Karpas-422 (cell line): ENCODE results near the gene TCIRG1. TPM values are rescaled to one million over a fixed set of nuclear protein-coding genes. Genes with fewer than 3 reads are reported as not detected.
A peak's percentile ranks its signal among the peaks of the same experiment; 100 is the strongest.

Source experiments
- DNase-seq: peaks from one replicate; pipeline ENCODE4 v3.0.0-alpha.2; 2015
- H2AFZ ChIP-seq: fragments of 200-600 bp; sonication (generic); 2 replicates; pipeline ENCODE4 v1.6.1; 2014; ENCODE audit warnings: antibody characterized with exemption, low read length, mixed read lengths
- H3K27ac ChIP-seq: fragments of 200-600 bp; sonication (generic); 2 replicates; pipeline ENCODE4 v1.5.1; 2014; ENCODE audit warnings: mild to moderate bottlenecking, low read length, moderate library complexity
- H3K27me3 ChIP-seq: fragments of 200-600 bp; sonication (generic); 2 replicates; pipeline ENCODE4 v1.6.1; 2014; ENCODE audit warnings: low read length, mixed read lengths
- H3K36me3 ChIP-seq: fragments of 200-600 bp; sonication (generic); 2 replicates; pipeline ENCODE4 v1.6.1; 2014; ENCODE audit warnings: low read length, mixed read lengths; ENCODE audit not compliant: insufficient read depth
- H3K4me1 ChIP-seq: fragments of 200-600 bp; sonication (generic); 2 replicates; pipeline ENCODE4 v1.6.1; 2014; ENCODE audit warnings: mild to moderate bottlenecking, low read length, mixed read lengths
- H3K4me2 ChIP-seq: fragments of 200-600 bp; sonication (generic); 2 replicates; pipeline ENCODE4 v1.6.1; 2014; ENCODE audit warnings: low read length, low read depth, mild to moderate bottlenecking; ENCODE audit not compliant: poor library complexity, severe bottlenecking
- H3K4me3 ChIP-seq: fragments of 200-600 bp; sonication (generic); 2 replicates; pipeline ENCODE4 v1.5.1; 2014; ENCODE audit warnings: mild to moderate bottlenecking, antibody characterized with exemption, low read length, mixed read lengths
- H3K79me2 ChIP-seq: fragments of 200-600 bp; sonication (generic); 2 replicates; pipeline ENCODE4 v1.6.1; 2014; ENCODE audit warnings: mild to moderate bottlenecking, low read length, mixed read lengths
- H3K9ac ChIP-seq: fragments of 200-600 bp; sonication (generic); 2 replicates; pipeline ENCODE4 v1.6.0; 2014; ENCODE audit warnings: low read length
- H3K9me2 ChIP-seq: fragments of 200-600 bp; sonication (generic), shearing (Covaris generic); replicated peaks from 2 replicates; pipeline ENCODE4 v1.6.0; 2014; ENCODE audit warnings: mild to moderate bottlenecking, low read length, moderate library complexity; ENCODE audit not compliant: insufficient read depth
- H3K9me3 ChIP-seq: fragments of 300-700, 200-600 bp; sonication (generic); 2 replicates; pipeline ENCODE4 v1.6.1; 2014; ENCODE audit warnings: low read length, mixed read lengths
- H4K20me1 ChIP-seq: fragments of 200-600 bp; sonication (generic); 2 replicates; pipeline ENCODE4 v1.6.1; 2014; ENCODE audit warnings: mild to moderate bottlenecking, antibody characterized with exemption, low read length, low read depth; ENCODE audit not compliant: insufficient read depth
- small RNA-seq: library from RNA; depleted of rRNA; stranded (forward); fragments of <200 nt; gene quantifications from one replicate; pipeline ENCODE3, GENCODE V24; 2014
- total RNA-seq: library from RNA; depleted of rRNA; stranded (reverse); fragments of >200 nt; shearing (Covaris generic); gene quantifications from 2 replicates; pipeline ENCODE4 v1.2.3, GENCODE V29; 2014; ENCODE audit warnings: low replicate concordance; rRNA removed

Gene TCIRG1
- total RNA-seq, 1 experiment from 2014 or later, result 47.7 TPM

DNA sequence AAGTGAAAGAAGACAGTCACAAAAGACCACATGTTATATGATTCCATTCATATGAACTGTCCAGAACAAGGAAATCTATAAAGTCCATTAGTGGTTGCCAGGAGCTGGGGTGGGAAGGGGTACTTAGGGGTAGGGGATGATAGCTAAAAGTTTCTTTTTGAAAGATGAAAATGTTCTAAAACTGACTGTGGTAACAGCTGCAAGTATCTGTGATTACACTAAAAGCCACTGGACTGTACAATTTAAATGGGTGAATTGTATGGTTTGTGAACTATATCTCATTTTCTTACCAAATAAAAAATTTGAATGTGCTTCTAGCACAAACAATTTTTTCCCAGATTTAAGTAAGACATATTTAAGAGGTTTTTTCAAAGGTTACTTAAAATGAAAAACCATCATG lies 60.2 kb downstream of the TCIRG1 start:
- H2AFZ ChIP-seq, result no peak overlapping the region
- H3K4me1 ChIP-seq, result peaks cover 24% of the 10 kb centered on the region
- no peaks in the 10 kb centered on the region for H4K20me1 ChIP-seq
- no peak overlapping the region for H3K9ac ChIP-seq
- no peak overlapping the region for H3K4me3 ChIP-seq
- peak overlapping the region; percentile 34 for H3K4me2 ChIP-seq
- H3K9me2 ChIP-seq, result no peaks in the 10 kb centered on the region
- peaks cover 4% of the 10 kb centered on the region; the same call in 1 of the 2 replicates for H3K36me3 ChIP-seq
- peak overlapping the region; percentile 67 for H3K27ac ChIP-seq
- H3K79me2 ChIP-seq, result peaks cover 86% of the 10 kb centered on the region
- no peaks in the 10 kb centered on the region for H3K9me3 ChIP-seq
- no peaks in the 10 kb centered on the region for H3K27me3 ChIP-seq
- no peak for DNase-seq

DNA sequence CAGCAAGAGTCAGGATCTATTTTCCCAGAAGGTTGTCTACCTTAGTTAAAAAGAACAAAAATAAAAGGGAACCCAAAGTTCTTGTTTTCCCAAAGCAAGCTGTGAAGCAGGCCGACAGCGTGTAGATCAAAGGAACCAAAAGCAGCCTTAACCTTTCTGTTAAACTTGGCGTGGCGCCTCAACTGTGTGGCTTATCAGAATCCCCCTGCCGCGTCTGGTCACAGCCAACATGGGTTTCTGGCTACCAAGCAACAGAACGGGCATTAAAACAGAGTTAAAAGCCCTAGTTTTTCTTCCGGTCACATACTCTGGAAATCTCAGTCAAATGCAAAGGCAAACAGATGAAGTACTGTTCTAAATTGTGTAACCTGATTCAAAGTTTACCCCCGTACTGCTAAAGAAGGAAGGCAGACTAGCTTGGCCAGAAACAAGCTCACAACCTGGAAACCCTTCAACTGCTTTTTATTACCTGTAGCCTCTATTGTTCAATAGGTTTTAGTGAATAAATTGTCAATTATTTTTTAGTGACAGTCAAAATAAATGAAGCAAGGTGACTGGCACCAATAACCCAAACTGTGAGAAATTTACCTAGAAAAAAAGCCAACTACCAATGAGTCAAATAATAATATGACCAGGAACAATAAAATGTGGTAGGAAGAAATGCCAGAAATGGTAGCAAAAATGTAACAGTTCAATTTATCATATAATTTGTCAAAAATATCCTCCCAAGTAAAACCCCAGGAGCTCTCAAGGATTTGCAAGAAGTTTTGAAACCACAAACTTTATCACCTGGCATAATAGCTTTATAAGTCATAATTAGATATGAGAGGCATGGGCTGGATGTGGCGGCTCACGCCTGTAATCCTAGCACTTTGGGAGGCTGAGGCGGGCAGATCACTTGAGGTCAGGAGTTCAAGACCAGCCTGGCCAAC lies 60.9 kb downstream of the TCIRG1 start:
- no peak for DNase-seq
- Histone ChIP-seq H3K4me2 (peak overlapping the region; percentile 34), H3K27ac (peak overlapping the region; percentile 67), H3K4me1 (peaks cover 18% of the 10 kb centered on the region), H3K4me3 (no peak overlapping the region), H3K9me3 (no peaks in the 10 kb centered on the region), H4K20me1 (no peaks in the 10 kb centered on the region), H3K27me3 (no peaks in the 10 kb centered on the region), H3K36me3 (no peaks in the 10 kb centered on the region), H3K9ac (0 out of 2 replicates have a peak overlapping the region, but pooled peaks have one; percentile 7), H3K79me2 (peaks cover 86% of the 10 kb centered on the region), H3K9me2 (no peaks in the 10 kb centered on the region), H2AFZ (no peak overlapping the region)

Small RNA genes lying within 50 kb of the gene (small RNA-seq; reads per million reads assigned to genes)
- not detected for gene MIR6753

Other genes starting within 250 kb of the TCIRG1 start
- 71.1 and 112 TPM in 2 replicates for gene UNC93B1, start 34.9 kb upstream of the TCIRG1 start, total RNA-seq
- gene ALDH3B1, start 28.7 kb upstream of the TCIRG1 start, total RNA-seq, result 0.40 TPM in 1 of 2 replicates, not detected in the other
- gene NDUFS8, start 8.3 kb upstream of the TCIRG1 start, total RNA-seq, result 159 and 231 TPM in 2 replicates
- gene CHKA, start 82.4 kb downstream of the TCIRG1 start, total RNA-seq, result 35.8 and 51.3 TPM in 2 replicates
- 20.9 and 21.2 TPM in 2 replicates for gene KMT5B, start 174.3 kb downstream of the TCIRG1 start, total RNA-seq
- gene C11orf24, start 232.9 kb downstream of the TCIRG1 start, total RNA-seq, result 25.4 and 37.4 TPM in 2 replicates